ENCODE results near the gene KRT33B.

Gene KRT33B

GRCh38 chr17:41335747-41336146 is 33.9 kb downstream of the KRT33B start:
- no peak overlapping the region for H2AFZ ChIP-seq (ENCODE audit: low read depth, low read length)
- H3K27ac ChIP-seq (ENCODE audit: low read length): no peak overlapping the region
- no peak for ATAC-seq (ENCODE audit: insufficient read depth, low read depth)
- H3K9ac ChIP-seq (ENCODE audit: low read depth, low read length): no peak overlapping the region
- H3K27me3 ChIP-seq (ENCODE audit: insufficient read depth, low read length, poor library complexity): peaks cover 6% of the 10 kb centered on the region
- no peak for TF ChIP-seq EZH2 (IDR thresholded peaks at IDR 0.05; ENCODE audit: borderline replicate concordance, low read depth, low read length, severe bottlenecking)
- TF ChIP-seq CTCF (IDR thresholded peaks at IDR 0.05; ENCODE audit: borderline replicate concordance, extremely low read depth, low read length, poor library complexity, severe bottlenecking): no peak
- H3K36me3 ChIP-seq (ENCODE audit: insufficient read depth, low read length): no peaks in the 10 kb centered on the region
- no peaks in the 10 kb centered on the region for H3K9me3 ChIP-seq (ENCODE audit: insufficient read depth, low read length, severe bottlenecking)
- H4K20me1 ChIP-seq (ENCODE audit: insufficient read depth, low read length): no peaks in the 10 kb centered on the region
- no peak for DNase-seq
- H3K4me2 ChIP-seq (ENCODE audit: insufficient read depth, low read length): no peak overlapping the region
- no peak overlapping the region for H3K4me3 ChIP-seq (ENCODE audit: low read depth in 1 of 2, low read length in 2 of 2)
- no peaks in the 10 kb centered on the region for H3K79me2 ChIP-seq (ENCODE audit: insufficient read depth, low read length)
- H3K4me1 ChIP-seq (ENCODE audit: insufficient read depth, low read length): no peaks in the 10 kb centered on the region

DNA sequence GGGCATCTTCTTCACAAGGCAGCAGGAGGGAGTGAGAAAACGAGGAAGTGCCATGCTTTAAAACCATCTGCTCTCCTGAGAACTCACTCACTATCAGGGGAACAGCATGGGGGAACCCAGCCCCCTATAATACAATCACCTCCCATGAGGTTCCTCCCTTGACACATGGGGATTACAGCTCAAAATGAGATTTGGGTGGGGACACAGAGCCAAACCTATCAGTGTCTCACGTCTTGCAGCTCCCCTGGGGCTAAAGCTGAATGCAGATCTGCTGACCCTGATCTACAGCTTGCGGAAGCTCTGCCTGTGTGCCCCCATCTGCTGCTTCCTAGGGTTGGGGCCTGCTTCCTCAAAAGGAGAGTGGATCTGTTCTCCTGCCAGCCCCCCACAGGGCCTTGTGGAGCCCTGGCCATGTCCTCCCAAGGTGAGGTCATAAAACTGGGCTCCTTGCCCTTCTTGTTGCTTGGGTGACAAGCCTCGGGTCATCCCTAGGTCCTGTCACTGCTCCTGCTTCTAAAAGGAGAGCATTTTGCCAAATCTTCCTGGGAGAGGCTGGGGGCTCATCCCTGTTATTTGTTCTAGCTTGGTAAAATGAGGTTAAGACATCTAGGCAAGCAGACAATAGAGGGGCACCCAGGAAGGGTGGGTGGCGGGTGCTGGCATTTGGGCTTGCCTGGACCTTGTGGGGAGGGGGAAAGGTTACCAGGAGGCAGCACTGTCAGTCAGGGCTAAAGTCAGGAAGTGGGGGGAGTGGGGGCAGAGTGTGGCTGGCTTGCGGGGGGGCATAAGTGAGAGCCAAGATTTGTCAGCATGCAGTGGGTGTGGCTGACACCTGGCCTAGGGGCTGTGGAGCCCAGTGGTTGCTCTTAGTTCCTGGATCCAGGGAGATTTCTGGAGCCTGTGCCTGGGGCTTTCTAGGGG is 35.0 kb downstream of the KRT33B start:
- Histone ChIP-seq H3K4me2 (ENCODE audit: insufficient read depth, low read length) (no peak overlapping the region), H3K9me3 (ENCODE audit: insufficient read depth, low read length, severe bottlenecking) (no peaks in the 10 kb centered on the region), H3K4me3 (ENCODE audit: low read depth in 1 of 2, low read length in 2 of 2) (no peak overlapping the region), H3K9ac (ENCODE audit: low read depth, low read length) (no peak overlapping the region), H3K27ac (ENCODE audit: low read length) (no peak overlapping the region), H3K4me1 (ENCODE audit: insufficient read depth, low read length) (no peaks in the 10 kb centered on the region), H3K36me3 (ENCODE audit: insufficient read depth, low read length) (no peaks in the 10 kb centered on the region), H3K27me3 (ENCODE audit: insufficient read depth, low read length, poor library complexity) (peaks cover 6% of the 10 kb centered on the region), H3K79me2 (ENCODE audit: insufficient read depth, low read length) (no peaks in the 10 kb centered on the region), H2AFZ (ENCODE audit: low read depth, low read length) (no peak overlapping the region), H4K20me1 (ENCODE audit: insufficient read depth, low read length) (no peaks in the 10 kb centered on the region)
- no peak for TF ChIP-seq EZH2 (IDR thresholded peaks at IDR 0.05; ENCODE audit: borderline replicate concordance, low read depth, low read length, severe bottlenecking)
- no peak for TF ChIP-seq CTCF (IDR thresholded peaks at IDR 0.05; ENCODE audit: borderline replicate concordance, extremely low read depth, low read length, poor library complexity, severe bottlenecking)
- DNase-seq: no peak
- no peak for ATAC-seq (ENCODE audit: insufficient read depth, low read depth)

- no peak for ATAC-seq (ENCODE audit: insufficient read depth, low read depth)
- Histone ChIP-seq H3K4me2 (ENCODE audit: insufficient read depth, low read length) (no peak overlapping the region), H3K27ac (ENCODE audit: low read length) (no peak overlapping the region), H4K20me1 (ENCODE audit: insufficient read depth, low read length) (no peaks in the 10 kb centered on the region), H3K9ac (ENCODE audit: low read depth, low read length) (no peak overlapping the region), H2AFZ (ENCODE audit: low read depth, low read length) (no peak overlapping the region), H3K36me3 (ENCODE audit: insufficient read depth, low read length) (no peaks in the 10 kb centered on the region), H3K4me3 (ENCODE audit: low read depth in 1 of 2, low read length in 2 of 2) (no peak overlapping the region), H3K4me1 (ENCODE audit: insufficient read depth, low read length) (no peaks in the 10 kb centered on the region), H3K27me3 (ENCODE audit: insufficient read depth, low read length, poor library complexity) (peaks cover 6% of the 10 kb centered on the region), H3K79me2 (ENCODE audit: insufficient read depth, low read length) (no peaks in the 10 kb centered on the region), H3K9me3 (ENCODE audit: insufficient read depth, low read length, severe bottlenecking) (no peaks in the 10 kb centered on the region)
- no peak for DNase-seq
- TF ChIP-seq CTCF (IDR thresholded peaks at IDR 0.05; ENCODE audit: borderline replicate concordance, extremely low read depth, low read length, poor library complexity, severe bottlenecking) (no peak), EZH2 (IDR thresholded peaks at IDR 0.05; ENCODE audit: borderline replicate concordance, low read depth, low read length, severe bottlenecking) (no peak)
These were observed 35.8 kb downstream of the KRT33B start for GRCh38 chr17:41333836-41334235.
